A673 (cell line): ENCODE measurements around the gene GPRC5C. TPM values are rescaled to one million over a fixed set of nuclear protein-coding genes. Genes with fewer than 3 reads are reported as not detected.

Source experiments
- BruUV-seq: library from RNA; stranded (reverse); fragments of 400-500 nt; replicated peaks from 2 replicates; lab custom pipeline; 2021; lab: Mats Ljungman, UMichigan
- CTCF ChIA-PET: fragments of 300-600 bp; sonication (Branson Sonifier 250); formaldehyde crosslinking; loops from one replicate; lab custom pipeline; 2022; ENCODE audit warnings: antibody characterized with exemption; lab: Charles Lee
- POLR2A ChIA-PET: fragments of 300-600 bp; sonication (Branson Sonifier 250); formaldehyde crosslinking; loops from one replicate; lab custom pipeline; 2022; ENCODE audit warnings: antibody characterized with exemption; ENCODE audit not compliant: low non-redundant PET; lab: Charles Lee
- DNase-seq: peaks from one replicate; pipeline ENCODE4 v3.0.0-alpha.2; 2015; ENCODE audit warnings: low spot score
- H3K27ac ChIP-seq: fragments of 200-600 bp; sonication (generic); 2 replicates; pipeline ENCODE4 v1.5.1; 2016; ENCODE audit warnings: mixed run types, low read depth, mild to moderate bottlenecking, mixed read lengths, antibody characterized with exemption, low read length; ENCODE audit not compliant: poor library complexity, severe bottlenecking
- H3K27me3 ChIP-seq: fragments of 200-600 bp; sonication (generic); replicated peaks from 2 replicates; pipeline ENCODE4 v1.6.1; 2017; ENCODE audit warnings: mixed run types, low read depth, mild to moderate bottlenecking, mixed read lengths, antibody characterized with exemption, low read length; ENCODE audit not compliant: insufficient read depth, poor library complexity
- H3K36me3 ChIP-seq: fragments of 200-600 bp; sonication (generic); 2 replicates; pipeline ENCODE4 v1.6.1; 2016; ENCODE audit warnings: mixed run types, mild to moderate bottlenecking, mixed read lengths, antibody characterized with exemption, low read length; ENCODE audit not compliant: insufficient read depth, poor library complexity, severe bottlenecking
- H3K4me1 ChIP-seq: fragments of 200-600 bp; sonication (generic); 2 replicates; pipeline ENCODE4 v1.6.1; 2017; ENCODE audit warnings: mixed run types, mild to moderate bottlenecking, mixed read lengths, antibody characterized with exemption, low read length; ENCODE audit not compliant: insufficient read depth, poor library complexity, severe bottlenecking
- H3K4me3 ChIP-seq: fragments of 200-600 bp; sonication (generic); 2 replicates; pipeline ENCODE4 v1.5.1; 2016; ENCODE audit warnings: low read depth, mixed run types, mild to moderate bottlenecking, mixed read lengths, low read length; ENCODE audit not compliant: poor library complexity, severe bottlenecking
- H3K9me3 ChIP-seq: fragments of 200-600 bp; sonication (generic); 2 replicates; pipeline ENCODE4 v1.6.1; 2016; ENCODE audit warnings: mixed run types, low read depth, mild to moderate bottlenecking, mixed read lengths, antibody characterized with exemption, low read length; ENCODE audit not compliant: poor library complexity, severe bottlenecking
- CTCF ChIP-seq: fragments of 300-800, 200-600 bp; sonication (generic); conservative IDR thresholded peaks from 2 replicates; pipeline ENCODE4 v1.5.1; 2017; ENCODE audit warnings: low read depth, mild to moderate bottlenecking, antibody characterized with exemption, low read length, moderate library complexity, mixed read lengths
- EZH2 ChIP-seq: fragments of 200-600 bp; sonication (generic); IDR thresholded peaks from 2 replicates; pipeline ENCODE4 v1.6.1; 2017; ENCODE audit warnings: borderline replicate concordance, low read depth, mild to moderate bottlenecking, mixed read lengths, antibody characterized with exemption, low read length; ENCODE audit not compliant: poor library complexity, severe bottlenecking
- intact Hi-C: fragments of 100-400 bp; cut with micrococcal nuclease; formaldehyde crosslinking; loops from one replicate; pipeline ENCODE4 v1.10.0; 2022; ENCODE audit not compliant: unreplicated experiment
- total RNA-seq: library from RNA; stranded (reverse); gene quantifications from 2 replicates; pipeline ENCODE4 v1.2.3, GENCODE V29; 2021

Gene GPRC5C
- total RNA-seq, 1 experiment from 2014 or later, result not detected

GRCh38 chr17:74392848-74393247 lies 39.0 kb upstream of the GPRC5C start:
- DNase-seq, result peak; percentile 33
- Histone ChIP-seq H3K36me3 (no peaks in the 10 kb centered on the region), H3K4me1 (peaks cover 11% of the 10 kb centered on the region), H3K27me3 (no peaks in the 10 kb centered on the region), H3K27ac (no peak overlapping the region), H3K4me3 (no peak overlapping the region), H3K9me3 (no peaks in the 10 kb centered on the region)
- TF ChIP-seq CTCF, result no peak
- no peak for TF ChIP-seq EZH2
- ChIA-PET POLR2A (no interaction called here), CTCF (no interaction called here)
- BruUV-seq, result no TSS peak
- intact Hi-C loops, result no loop called here

GRCh38 chr17:74393346-74393942 lies 38.4 kb upstream of the GPRC5C start:
- POLR2A ChIA-PET, result no interaction called here

GRCh38 chr17:74394275-74394950 lies 37.5 kb upstream of the GPRC5C start:
- H3K4me3 ChIP-seq, result no peak overlapping the region
- ChIA-PET POLR2A (no interaction called here), CTCF (no interaction called here)
- no peak overlapping the region for H3K27ac ChIP-seq
- no peaks in the 10 kb centered on the region for H3K36me3 ChIP-seq
- no peaks in the 10 kb centered on the region for H3K27me3 ChIP-seq
- BruUV-seq, result no TSS peak
- intact Hi-C loops, result no loop called here
- no peak for DNase-seq
- no peaks in the 10 kb centered on the region for H3K9me3 ChIP-seq
- TF ChIP-seq CTCF, result no peak
- TF ChIP-seq EZH2, result no peak
- H3K4me1 ChIP-seq, result peaks cover 11% of the 10 kb centered on the region

More at GRCh38 chr17:74393346-74393942, 38.4 kb upstream of the GPRC5C start:
- peaks cover 11% of the 10 kb centered on the region for H3K4me1 ChIP-seq
- no peaks in the 10 kb centered on the region for H3K36me3 ChIP-seq
- no peak overlapping the region for H3K27ac ChIP-seq
- CTCF ChIA-PET, result interaction anchor here (0.7 kb wide), 1 partner anchor 14 kb away, joined by 4 read pairs; no protein-coding TSS in a partner anchor
- H3K9me3 ChIP-seq, result no peaks in the 10 kb centered on the region
- intact Hi-C loops, result no loop called here
- DNase-seq, result no peak
- H3K27me3 ChIP-seq, result no peaks in the 10 kb centered on the region
- H3K4me3 ChIP-seq, result no peak overlapping the region
- BruUV-seq, result no TSS peak
- TF ChIP-seq EZH2, result no peak
- TF ChIP-seq CTCF, result no peak
